ENCODE data around the gene ZNF444. TPM values are rescaled to one million over a fixed set of nuclear protein-coding genes. Genes with fewer than 3 reads are reported as not detected.
"Not testable (repeated sequence)": the region's sequence is repeated elsewhere in the genome, so short reads cannot be mapped to it uniquely, and the experiment has no call there.

The ZNF444 gene
- polyA plus RNA-seq, 3 donors, result 2.7 to 6.9 (median 3.5) TPM

DNA sequence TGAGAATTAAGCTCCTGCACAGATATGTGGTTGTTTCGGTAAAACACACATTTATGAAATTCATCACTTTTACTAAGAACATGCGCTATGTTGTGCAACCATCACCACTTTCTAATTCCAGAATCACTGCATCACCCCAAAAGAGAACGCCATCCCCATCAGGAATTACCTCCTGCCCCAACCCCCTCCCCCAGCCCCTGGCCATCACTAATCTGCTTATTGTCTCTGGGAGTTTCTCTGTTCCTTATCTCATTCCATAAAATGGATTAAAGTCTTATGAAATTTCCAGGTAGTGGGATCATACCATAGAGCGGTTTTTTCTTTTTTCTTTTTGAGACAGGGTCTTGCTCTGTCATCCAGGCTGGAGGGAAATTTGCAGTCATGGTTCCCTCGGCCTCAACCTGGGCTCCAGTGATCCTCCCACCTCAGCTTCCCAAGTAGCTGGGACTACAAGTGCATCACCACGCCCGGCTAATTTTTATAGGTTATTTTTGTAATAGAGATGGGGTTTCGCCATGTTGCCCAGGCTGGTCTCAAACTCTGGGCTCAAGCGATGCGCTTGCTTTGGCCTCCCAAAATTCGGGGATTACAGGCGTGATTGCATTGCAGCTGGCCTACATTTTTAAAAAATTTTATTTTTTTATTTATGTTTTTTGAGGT, 53.0 kb downstream of the ZNF444 start:
- H3K4me3 Mint-ChIP-seq, result no peak overlapping the region
- Histone ChIP-seq H3K4me2 (replicated peaks; ENCODE audit: extremely low read depth, low read length, poor library complexity, severe bottlenecking) (no peak overlapping the region), H3K27ac (ENCODE audit: low read depth in 1 of 2, low read length in 2 of 2) (no peak overlapping the region), H3K9me3 (replicated peaks in 1 of 2; ENCODE audit: control insufficient read depth in 1 of 2, insufficient read depth in 1 of 2, low read length in 2 of 2) (no peaks in the 10 kb centered on the region), H2AFZ (ENCODE audit: insufficient read depth, low read depth, low read length, poor library complexity, severe bottlenecking) (no peak overlapping the region), H3K79me2 (ENCODE audit: insufficient read depth, low read length) (no peaks in the 10 kb centered on the region), H3K9ac (ENCODE audit: insufficient read depth, low read length, poor library complexity, severe bottlenecking) (no peak overlapping the region), H3K4me3 (replicated peaks in 1 of 3; ENCODE audit: low read depth in 2 of 3, low read length in 3 of 3) (no peak overlapping the region), H3K27me3 (ENCODE audit: control insufficient read depth in 2 of 2, insufficient read depth in 2 of 2, low read length in 2 of 2) (no peaks in the 10 kb centered on the region), H4K20me1 (ENCODE audit: insufficient read depth, low read length) (no peaks in the 10 kb centered on the region), H3K4me1 (ENCODE audit: control insufficient read depth in 1 of 2, insufficient read depth in 2 of 2, low read length in 2 of 2) (no peaks in the 10 kb centered on the region), H3K36me3 (replicated peaks in 1 of 2; ENCODE audit: control insufficient read depth in 1 of 2, insufficient read depth in 2 of 2, low read length in 2 of 2) (no peaks in the 10 kb centered on the region)
- H3K36me3 Mint-ChIP-seq, result no peaks in the 10 kb centered on the region
- TF ChIP-seq, protein P1, sequence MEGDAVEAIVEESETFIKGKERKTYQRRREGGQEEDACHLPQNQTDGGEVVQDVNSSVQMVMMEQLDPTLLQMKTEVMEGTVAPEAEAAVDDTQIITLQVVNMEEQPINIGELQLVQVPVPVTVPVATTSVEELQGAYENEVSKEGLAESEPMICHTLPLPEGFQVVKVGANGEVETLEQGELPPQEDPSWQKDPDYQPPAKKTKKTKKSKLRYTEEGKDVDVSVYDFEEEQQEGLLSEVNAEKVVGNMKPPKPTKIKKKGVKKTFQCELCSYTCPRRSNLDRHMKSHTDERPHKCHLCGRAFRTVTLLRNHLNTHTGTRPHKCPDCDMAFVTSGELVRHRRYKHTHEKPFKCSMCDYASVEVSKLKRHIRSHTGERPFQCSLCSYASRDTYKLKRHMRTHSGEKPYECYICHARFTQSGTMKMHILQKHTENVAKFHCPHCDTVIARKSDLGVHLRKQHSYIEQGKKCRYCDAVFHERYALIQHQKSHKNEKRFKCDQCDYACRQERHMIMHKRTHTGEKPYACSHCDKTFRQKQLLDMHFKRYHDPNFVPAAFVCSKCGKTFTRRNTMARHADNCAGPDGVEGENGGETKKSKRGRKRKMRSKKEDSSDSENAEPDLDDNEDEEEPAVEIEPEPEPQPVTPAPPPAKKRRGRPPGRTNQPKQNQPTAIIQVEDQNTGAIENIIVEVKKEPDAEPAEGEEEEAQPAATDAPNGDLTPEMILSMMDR (IDR thresholded peaks at IDR 0.05), result no peak
- intact Hi-C loops (cut with micrococcal nuclease), result no loop called here
- peaks cover 5 to 10% (median 7%) of the 10 kb centered on the region in 3 donors for H3K27me3 Mint-ChIP-seq (ENCODE audit: low read depth in 3 of 3)
- H3K4me1 Mint-ChIP-seq, result no peaks in the 10 kb centered on the region
- 90% methylated on average over 7 of the region's 12 CpGs for WGBS (ENCODE audit: insufficient coverage)
- peaks cover 0 to 3% (median 0%) of the 10 kb centered on the region in 7 donors for H3K9me3 Mint-ChIP-seq
- no peak overlapping the region for H3K27ac Mint-ChIP-seq
- DNase-seq, result no peak

DNA sequence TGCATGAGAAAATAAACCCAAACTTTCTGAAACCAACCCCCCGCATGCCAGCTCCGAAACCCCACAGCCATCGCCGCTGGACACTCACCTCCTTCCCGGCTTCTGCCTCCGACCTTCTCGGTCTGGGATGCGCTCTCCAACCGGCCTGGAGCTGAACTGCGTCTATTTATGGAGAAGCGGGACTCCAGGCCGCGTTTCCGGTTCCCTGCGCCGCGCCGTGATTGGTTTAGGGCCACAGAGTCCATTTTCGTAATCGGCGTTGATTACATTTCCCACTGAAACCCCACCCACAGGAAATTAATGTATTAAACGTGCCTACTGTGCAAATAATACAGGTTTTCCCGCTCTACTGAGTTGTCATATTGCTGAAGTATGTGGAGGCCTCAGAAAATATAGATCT, 56.6 kb downstream of the ZNF444 start, which contains the start of gene ZSCAN5B:
Gene ZSCAN5B, minus strand, starts transcription at position 138 of the 400 bp plus-strand sequence. CDS start 4,731 bp downstream, outside the sequence.
- intact Hi-C loops (cut with micrococcal nuclease); H3K79me2 ChIP-seq (ENCODE audit: insufficient read depth, low read length); H3K27me3 ChIP-seq (ENCODE audit: control insufficient read depth in 2 of 2, insufficient read depth in 2 of 2, low read length in 2 of 2); H3K4me1 ChIP-seq (ENCODE audit: control insufficient read depth in 1 of 2, insufficient read depth in 2 of 2, low read length in 2 of 2); H3K9me3 ChIP-seq (replicated peaks in 1 of 2; ENCODE audit: control insufficient read depth in 1 of 2, insufficient read depth in 1 of 2, low read length in 2 of 2); H3K9me3 Mint-ChIP-seq; H2AFZ ChIP-seq (ENCODE audit: insufficient read depth, low read depth, low read length, poor library complexity, severe bottlenecking); H3K36me3 Mint-ChIP-seq; H4K20me1 ChIP-seq (ENCODE audit: insufficient read depth, low read length); H3K4me1 Mint-ChIP-seq; H3K4me2 ChIP-seq (replicated peaks; ENCODE audit: extremely low read depth, low read length, poor library complexity, severe bottlenecking); DNase-seq; H3K4me3 ChIP-seq (replicated peaks in 1 of 3; ENCODE audit: low read depth in 2 of 3, low read length in 3 of 3); H3K36me3 ChIP-seq (replicated peaks in 1 of 2; ENCODE audit: control insufficient read depth in 1 of 2, insufficient read depth in 2 of 2, low read length in 2 of 2); H3K4me3 Mint-ChIP-seq; H3K27ac ChIP-seq (ENCODE audit: low read depth in 1 of 2, low read length in 2 of 2); H3K9ac ChIP-seq (ENCODE audit: insufficient read depth, low read length, poor library complexity, severe bottlenecking): not testable (repeated sequence)
- 90% methylated on average over 2 of the region's 23 CpGs for WGBS (ENCODE audit: insufficient coverage)
- H3K27ac Mint-ChIP-seq, result peak within 1 kb of the TSS in 1 of 7 donors; percentile 47
- H3K27me3 Mint-ChIP-seq (ENCODE audit: low read depth in 3 of 3), result peaks cover 6 to 11% (median 10%) of the 10 kb centered on the region in 3 donors
